ENCODE measurements around the gene SLC23A2.

DNA sequence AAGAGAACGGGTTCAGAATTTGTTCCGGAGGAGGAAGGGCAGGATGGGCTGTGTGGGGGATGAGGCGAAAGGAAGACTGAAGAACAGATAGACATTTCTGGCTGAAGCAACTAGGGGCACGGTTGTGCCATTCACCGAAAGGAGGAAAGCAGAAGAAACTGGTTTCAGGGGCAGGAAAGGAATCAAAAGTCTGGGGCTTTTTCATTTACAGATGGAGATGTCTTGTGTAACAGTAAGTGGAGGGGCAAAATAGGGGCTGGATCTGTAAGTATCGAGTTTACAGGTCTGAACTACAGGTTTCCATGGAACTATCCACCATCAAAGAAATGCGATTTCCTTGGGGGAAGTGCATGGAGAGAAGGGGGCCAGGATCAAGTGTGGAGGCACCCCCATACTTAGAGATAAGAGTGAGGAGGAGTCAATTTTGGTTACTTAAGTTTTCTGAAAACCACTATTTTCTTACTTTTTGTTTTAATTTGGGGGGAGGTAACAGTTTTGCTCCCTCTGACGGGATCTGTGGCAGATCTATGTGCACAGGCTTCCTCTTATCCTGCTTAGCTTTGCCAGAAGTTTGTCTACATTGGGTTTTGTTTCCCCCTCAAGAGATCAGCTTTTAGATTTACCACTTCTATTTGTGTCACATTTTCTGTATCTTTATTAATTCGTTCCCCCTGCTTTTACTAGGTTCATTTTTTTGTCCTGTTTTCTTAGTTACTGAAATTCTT lies 120.1 kb downstream of the SLC23A2 start:
- no peak for TF ChIP-seq POLR2AphosphoS5 (IDR thresholded peaks at IDR 0.05; ENCODE audit: borderline replicate concordance, low read depth, low read length)
- TF ChIP-seq EZH2 (IDR thresholded peaks at IDR 0.05) = no peak

Data from SK-N-MC (cell line).